G401 (cell line): ENCODE data around the gene MCM8. TPM values are rescaled to one million over a fixed set of nuclear protein-coding genes. Genes with fewer than 3 reads are reported as not detected.

ENCODE experiments used
- DNase-seq: peaks from one replicate; pipeline ENCODE4 v3.0.0-alpha.2; 2015; ENCODE audit warnings: low spot score
- in situ Hi-C: cut with HindIII; loops from 2 replicates; pipeline ENCODE4 v1.10.0; 2016; ENCODE audit warnings: low sequenced_read_pairs, mixed read lengths
- total RNA-seq: library from RNA; depleted of rRNA; stranded (reverse); fragments of >200 nt; shearing (Covaris generic); gene quantifications from 2 replicates; pipeline ENCODE4 v1.2.3, GENCODE V29; 2014; rRNA removed

MCM8 gene
- total RNA-seq, 1 experiment from 2014 or later: 27.0 TPM

- DNase-seq: no peak
- in situ Hi-C loops: no loop called here
Measured at GRCh38 chr20:6034134-6034969, 83.9 kb downstream of the MCM8 start.

GRCh38 chr20:6036213-6036612 is 85.8 kb downstream of the MCM8 start:
- in situ Hi-C loops: no loop called here

DNA sequence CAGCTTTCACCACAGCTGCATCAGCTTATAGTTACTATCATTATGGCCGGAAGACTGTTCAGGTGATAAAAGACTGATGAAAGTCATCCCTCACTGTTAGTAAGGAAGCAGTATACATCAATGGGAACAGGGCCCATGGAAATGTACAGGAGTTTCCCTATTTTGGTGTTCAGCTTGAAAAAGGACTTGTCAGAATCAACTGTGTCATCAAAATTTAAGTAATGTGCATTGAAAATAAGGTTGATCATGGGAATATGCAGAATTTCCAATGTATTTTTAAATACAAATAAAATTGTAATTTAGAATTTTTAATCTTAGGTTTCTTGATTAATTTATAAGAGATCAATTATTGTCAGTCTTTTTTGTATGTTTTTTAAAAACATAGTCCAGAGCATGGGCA is 86.6 kb downstream of the MCM8 start:
- no peak for DNase-seq
- in situ Hi-C loops: no loop called here

More at GRCh38 chr20:6036213-6036612, 85.8 kb downstream of the MCM8 start:
- no peak for DNase-seq

GRCh38 chr20:6038256-6038655 is 87.8 kb downstream of the MCM8 start:
- no peak for DNase-seq
- in situ Hi-C loops: no loop called here

GRCh38 chr20:6039766-6040165 is 89.3 kb downstream of the MCM8 start:
- no peak for DNase-seq
- in situ Hi-C loops: no loop called here

- in situ Hi-C loops: no loop called here
- no peak for DNase-seq
Measured at GRCh38 chr20:6040540-6040939, 90.1 kb downstream of the MCM8 start.

GRCh38 chr20:6040958-6041807 is 90.7 kb downstream of the MCM8 start:
- DNase-seq: no peak

DNA sequence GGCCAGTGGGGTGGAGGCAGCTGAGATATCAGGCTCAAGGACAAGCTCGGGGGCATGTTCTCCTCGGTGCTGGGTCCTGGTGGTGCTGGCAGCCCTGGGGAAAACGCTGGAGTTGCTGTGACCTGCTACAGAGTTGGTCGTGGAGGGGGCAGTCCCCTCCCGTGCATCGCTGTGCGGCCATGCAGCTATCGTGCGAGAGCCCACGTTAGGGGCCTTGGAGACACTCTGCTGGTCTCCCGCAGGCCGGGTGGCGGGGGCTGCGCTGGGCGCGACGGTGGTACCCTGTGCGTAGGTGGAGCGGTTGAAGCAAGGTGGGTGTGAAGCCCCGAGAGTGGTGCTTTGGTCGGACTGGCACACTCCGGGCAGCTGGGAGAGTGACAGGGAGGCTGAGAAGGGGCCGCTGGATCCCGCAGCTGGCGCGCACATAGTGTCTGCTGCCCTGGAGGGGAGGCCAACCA is 91.4 kb downstream of the MCM8 start:
- DNase-seq: no peak
- in situ Hi-C loops: no loop called here

More at GRCh38 chr20:6040958-6041807, 90.7 kb downstream of the MCM8 start:
- in situ Hi-C loops: no loop called here

- in situ Hi-C loops: no loop called here
- DNase-seq: no peak
Measured at GRCh38 chr20:6044115-6044514, 93.7 kb downstream of the MCM8 start.

- no peak for DNase-seq
- in situ Hi-C loops: no loop called here
Measured at GRCh38 chr20:6045566-6045965, 95.1 kb downstream of the MCM8 start.

DNA sequence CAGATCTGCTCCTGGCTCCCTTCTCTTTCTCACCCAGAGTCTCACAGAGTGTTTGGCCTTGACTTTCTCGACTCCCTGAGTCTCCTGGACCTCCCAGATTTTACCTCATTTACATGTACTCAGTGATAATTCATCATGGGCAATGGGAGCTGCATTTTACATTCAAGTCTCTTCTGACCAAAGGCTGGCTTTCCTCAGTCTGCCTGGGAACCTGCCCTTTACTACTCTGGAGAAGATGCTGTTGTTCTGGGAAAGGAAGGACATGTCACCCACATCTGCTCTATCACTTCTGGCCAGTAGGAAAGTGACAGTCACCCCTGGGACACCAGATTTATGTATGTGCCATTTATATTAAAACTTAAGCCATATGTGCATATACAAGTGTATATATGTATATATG is 96.0 kb downstream of the MCM8 start:
- no peak for DNase-seq
- in situ Hi-C loops: no loop called here

DNA sequence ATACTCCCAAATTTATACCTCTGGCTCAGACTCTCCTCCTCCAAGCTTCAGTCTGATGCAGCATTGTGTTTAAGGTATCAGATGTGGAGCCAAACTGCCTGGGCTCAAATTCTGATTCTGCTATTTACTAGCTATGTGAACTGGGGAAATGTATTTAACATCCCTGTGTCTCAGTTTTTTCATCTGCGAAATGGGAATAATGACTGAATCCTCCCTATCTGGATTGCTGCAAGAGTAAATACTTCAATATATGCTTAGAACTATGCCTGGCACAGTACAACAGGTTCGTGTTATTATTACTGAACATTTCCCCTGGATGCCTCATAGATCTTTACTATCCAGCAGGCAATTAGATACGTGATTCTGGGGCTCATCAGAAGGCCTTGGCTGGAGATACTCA is 97.9 kb downstream of the MCM8 start:
- in situ Hi-C loops: no loop called here
- DNase-seq: no peak

Other genes starting within 250 kb of the MCM8 start
- 1.4 and 3.2 TPM in 2 replicates for gene SHLD1, start 200.3 kb upstream of the MCM8 start, total RNA-seq
- 0.06 and 1.5 TPM in 2 replicates for gene CHGB, start 39.1 kb upstream of the MCM8 start, total RNA-seq
- 12.7 and 15.9 TPM in 2 replicates for gene TRMT6, start 119 bp upstream of the MCM8 start, total RNA-seq
- gene CRLS1, start 55.5 kb downstream of the MCM8 start, total RNA-seq: 50.6 and 74.0 TPM in 2 replicates
- gene LRRN4, start 103.4 kb downstream of the MCM8 start, total RNA-seq: not detected in 2 replicates
- gene FERMT1, start 172.4 kb downstream of the MCM8 start, total RNA-seq: not detected in 2 replicates